Measurements from ENCODE around the gene SPON1. TPM values are rescaled to one million over a fixed set of nuclear protein-coding genes. Genes with fewer than 3 reads are reported as not detected.

The SPON1 gene
- total and polyA plus RNA-seq, 2 experiments from 2014 or later: 2.4 to 5.4 TPM

DNA sequence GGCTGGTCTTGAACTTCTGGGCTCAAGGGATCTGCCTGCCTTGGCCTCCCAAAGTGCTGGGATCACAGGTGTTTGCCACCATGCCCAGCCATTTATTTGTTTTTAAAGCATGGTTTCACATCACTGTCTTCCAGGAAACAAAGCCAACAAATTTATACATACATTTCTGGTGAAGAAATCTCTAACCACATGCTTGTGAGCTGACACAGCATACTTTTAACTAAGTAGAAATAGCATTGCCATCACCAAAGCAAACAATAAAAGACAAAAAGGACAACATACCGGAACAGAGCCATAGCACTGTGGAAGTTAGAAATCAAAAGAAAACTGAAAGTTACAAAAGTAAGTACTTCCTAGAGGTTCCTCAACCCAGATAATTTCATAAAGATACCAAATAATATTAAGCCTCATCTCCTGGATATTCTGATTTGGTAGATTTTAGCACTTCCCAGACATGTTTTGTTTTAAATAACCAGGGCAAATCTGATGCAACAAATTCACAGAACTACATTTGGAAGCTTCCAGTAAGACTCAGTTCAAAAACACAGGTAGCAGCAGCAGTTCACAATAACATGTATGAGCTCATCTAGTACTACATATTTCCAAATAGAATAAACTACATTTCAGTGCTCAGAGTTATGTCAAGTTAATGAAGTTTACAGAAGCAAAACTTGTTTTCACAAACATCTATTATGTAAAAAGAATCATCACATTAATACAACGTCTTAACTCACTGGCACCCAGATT, 325.8 kb downstream of the SPON1 start:
- Histone ChIP-seq H3K9me2 (ENCODE audit: insufficient read depth) (no peaks in the 10 kb centered on the region), H4K20me1 (ENCODE audit: insufficient read depth) (no peaks in the 10 kb centered on the region), H3K4me1 (ENCODE audit: insufficient read depth) (peaks cover 21% of the 10 kb centered on the region), H3K36me3 (ENCODE audit: low read depth) (peaks cover 84% of the 10 kb centered on the region), H3K27ac (peak overlapping the region; percentile 90), H3F3A (ENCODE audit: insufficient read depth) (peaks cover 89% of the 10 kb centered on the region), H3K27me3 (replicated peaks; ENCODE audit: insufficient read depth) (no peaks in the 10 kb centered on the region), H3K79me2 (ENCODE audit: insufficient read depth) (peaks cover 93% of the 10 kb centered on the region), H3K4me3 (peak overlapping the region; percentile 45), H3K9me3 (ENCODE audit: low read depth) (no peaks in the 10 kb centered on the region), H3K9ac (peak overlapping the region; percentile 72), H2AFZ (no peak overlapping the region), H3K4me2 (ENCODE audit: unreplicated experiment) (peak overlapping the region; percentile 63)
- TF ChIP-seq EZH2phosphoT487 (IDR thresholded peaks at IDR 0.05; ENCODE audit: insufficient read depth, low read depth): no peak
- TF ChIP-seq EZH2 (IDR thresholded peaks at IDR 0.05; ENCODE audit: insufficient read depth, poor library complexity, severe bottlenecking): no peak
- DNase-seq: peak; percentile 88
- 61 to 65% methylated on average over 2 of the region's 2 CpGs for WGBS, 2 experiments (ENCODE audit: low coverage in 1 of 2, low lambda C conversion rate in 2 of 2, missing lambda C conversion rate in 2 of 2)
- in situ Hi-C loops (cut with MboI): no loop called here

DNA sequence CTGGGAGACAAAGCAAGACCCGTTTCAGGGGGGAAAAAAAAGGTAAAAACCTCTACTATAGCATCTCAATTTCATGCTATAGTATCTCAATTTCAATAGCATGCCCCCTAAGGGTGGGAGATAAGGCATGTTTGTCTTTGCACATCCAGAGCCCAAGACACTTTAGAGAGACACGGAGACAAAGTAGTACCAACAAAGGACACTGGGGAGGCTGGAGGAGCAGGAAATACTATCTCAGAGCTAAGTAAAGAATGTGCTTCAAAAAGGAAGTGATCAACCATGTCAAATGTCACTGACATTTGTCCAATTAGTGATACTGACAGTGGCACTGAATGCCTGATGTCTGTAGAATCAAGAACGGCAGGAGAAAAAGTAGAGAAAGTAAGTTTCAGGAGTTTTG, 327.9 kb downstream of the SPON1 start:
- H3K4me2 ChIP-seq (ENCODE audit: unreplicated experiment): no peak overlapping the region
- H3K27ac ChIP-seq: no peak overlapping the region
- H4K20me1 ChIP-seq (ENCODE audit: insufficient read depth): no peaks in the 10 kb centered on the region
- H3K79me2 ChIP-seq (ENCODE audit: insufficient read depth): peaks cover 93% of the 10 kb centered on the region
- H3K9ac ChIP-seq: no peak overlapping the region
- H3K9me2 ChIP-seq (ENCODE audit: insufficient read depth): no peaks in the 10 kb centered on the region
- H3K4me3 ChIP-seq: no peak overlapping the region
- TF ChIP-seq EZH2phosphoT487 (IDR thresholded peaks at IDR 0.05; ENCODE audit: insufficient read depth, low read depth) (no peak), EZH2 (IDR thresholded peaks at IDR 0.05; ENCODE audit: insufficient read depth, poor library complexity, severe bottlenecking) (no peak)
- peaks cover 21% of the 10 kb centered on the region for H3K4me1 ChIP-seq (ENCODE audit: insufficient read depth)
- H3K36me3 ChIP-seq (ENCODE audit: low read depth): peaks cover 83% of the 10 kb centered on the region
- in situ Hi-C loops (cut with MboI): no loop called here
- DNase-seq: no peak
- no peaks in the 10 kb centered on the region for H3K27me3 ChIP-seq (replicated peaks; ENCODE audit: insufficient read depth)
- no peaks in the 10 kb centered on the region for H3K9me3 ChIP-seq (ENCODE audit: low read depth)
- peaks cover 83% of the 10 kb centered on the region for H3F3A ChIP-seq (ENCODE audit: insufficient read depth)
- WGBS, 2 experiments (ENCODE audit: low coverage in 1 of 2, low lambda C conversion rate in 2 of 2, missing lambda C conversion rate in 2 of 2): 97% methylated on average over 3 of the region's 3 CpGs
- H2AFZ ChIP-seq: no peak overlapping the region

DNA sequence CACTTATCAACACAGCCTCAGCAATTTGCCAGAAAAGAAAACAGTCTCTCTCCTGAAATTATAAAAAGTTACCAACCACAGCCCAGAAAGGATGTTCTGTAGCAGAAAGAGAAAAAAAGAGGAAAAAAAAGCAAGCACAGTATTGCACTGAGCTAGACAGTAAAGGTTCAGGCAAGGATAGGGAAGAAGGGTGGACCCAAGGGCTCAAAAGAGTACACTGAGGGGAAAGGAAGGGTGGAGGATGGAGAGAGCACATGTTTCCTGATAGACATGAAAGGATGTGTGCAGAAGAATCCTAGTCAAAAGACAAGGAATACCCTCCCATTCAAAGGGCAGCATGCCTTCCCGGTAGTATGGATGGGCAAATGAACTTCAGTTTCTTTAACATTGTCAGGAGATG, 337.4 kb downstream of the SPON1 start:
- Histone ChIP-seq H3K27ac (peak overlapping the region; percentile 45), H4K20me1 (ENCODE audit: insufficient read depth) (peaks cover 54% of the 10 kb centered on the region)
- in situ Hi-C loops (cut with MboI): loop anchor here (5.0 kb wide), 1 partner anchor 142 kb away; no protein-coding TSS in a partner anchor

DNA sequence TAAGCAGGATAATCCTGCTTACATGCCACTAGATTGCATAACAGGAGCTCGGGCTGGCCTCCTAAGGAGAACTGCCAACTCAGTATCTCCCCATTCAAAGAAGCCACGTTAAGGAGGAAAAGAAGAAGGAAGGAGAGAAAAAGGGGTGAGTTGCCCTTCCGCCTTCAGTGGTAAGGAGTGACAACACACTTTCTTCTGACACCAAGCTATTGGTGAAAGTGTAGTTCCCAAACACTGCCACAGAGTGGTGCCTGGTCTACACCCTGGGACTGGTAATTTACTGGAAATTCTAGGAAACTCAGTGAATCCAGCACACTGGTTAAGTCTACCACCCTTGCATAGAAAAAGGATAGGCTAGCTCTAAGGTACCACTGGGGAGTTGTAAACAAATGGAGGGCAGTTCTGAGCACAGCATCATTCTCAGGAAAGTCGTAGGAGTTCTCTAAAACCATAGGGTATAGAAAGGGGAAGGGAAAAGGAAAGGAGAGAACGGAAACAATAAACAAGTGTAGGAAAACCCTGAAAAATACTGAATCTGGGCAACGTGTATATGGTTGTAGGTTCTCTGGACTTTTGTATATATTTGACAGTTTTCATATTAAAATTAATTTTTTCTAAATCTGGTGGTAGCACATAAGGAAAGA, 338.3 kb downstream of the SPON1 start:
- no peaks in the 10 kb centered on the region for H3K36me3 ChIP-seq (ENCODE audit: low read depth)
- peak overlapping the region; percentile 49 for H3K4me2 ChIP-seq (ENCODE audit: unreplicated experiment)
- H3K79me2 ChIP-seq (ENCODE audit: insufficient read depth): peaks cover 100% of the 10 kb centered on the region
- peaks cover 54% of the 10 kb centered on the region for H4K20me1 ChIP-seq (ENCODE audit: insufficient read depth)
- peaks cover 58% of the 10 kb centered on the region for H3F3A ChIP-seq (ENCODE audit: insufficient read depth)
- peak overlapping the region; percentile 45 for H3K27ac ChIP-seq
- H3K9me2 ChIP-seq (ENCODE audit: insufficient read depth): no peaks in the 10 kb centered on the region
- WGBS, 2 experiments (ENCODE audit: low coverage in 1 of 2, low lambda C conversion rate in 2 of 2, missing lambda C conversion rate in 2 of 2): 27 to 33% methylated on average over 6 of the region's 6 CpGs
- no peaks in the 10 kb centered on the region for H3K9me3 ChIP-seq (ENCODE audit: low read depth)
- peak; percentile 84 for DNase-seq
- no peak overlapping the region for H2AFZ ChIP-seq
- no peak for TF ChIP-seq EZH2phosphoT487 (IDR thresholded peaks at IDR 0.05; ENCODE audit: insufficient read depth, low read depth)
- TF ChIP-seq EZH2 (IDR thresholded peaks at IDR 0.05; ENCODE audit: insufficient read depth, poor library complexity, severe bottlenecking): no peak
- in situ Hi-C loops (cut with MboI): no loop called here
- no peaks in the 10 kb centered on the region for H3K27me3 ChIP-seq (replicated peaks; ENCODE audit: insufficient read depth)
- no peak overlapping the region for H3K4me3 ChIP-seq
- H3K9ac ChIP-seq: peak overlapping the region; percentile 46; the same call in 1 of the 2 replicates
- H3K4me1 ChIP-seq (ENCODE audit: insufficient read depth): peaks cover 56% of the 10 kb centered on the region

More for the DNA sequence above, 337.4 kb downstream of the SPON1 start:
- 39 to 50% methylated on average over 1 of the region's 1 CpG for WGBS, 2 experiments (ENCODE audit: low coverage in 1 of 2, low lambda C conversion rate in 2 of 2, missing lambda C conversion rate in 2 of 2)
- Histone ChIP-seq H3K4me2 (ENCODE audit: unreplicated experiment) (no peak overlapping the region), H3K9ac (peak overlapping the region; percentile 46; the same call in 1 of the 2 replicates), H3K4me3 (no peak overlapping the region), H3K4me1 (ENCODE audit: insufficient read depth) (peaks cover 56% of the 10 kb centered on the region), H3K9me3 (ENCODE audit: low read depth) (no peaks in the 10 kb centered on the region), H2AFZ (no peak overlapping the region), H3F3A (ENCODE audit: insufficient read depth) (peaks cover 59% of the 10 kb centered on the region), H3K27me3 (replicated peaks; ENCODE audit: insufficient read depth) (no peaks in the 10 kb centered on the region), H3K9me2 (ENCODE audit: insufficient read depth) (no peaks in the 10 kb centered on the region), H3K36me3 (ENCODE audit: low read depth) (peaks cover 6% of the 10 kb centered on the region; the same call in 1 of the 2 replicates), H3K79me2 (ENCODE audit: insufficient read depth) (peaks cover 100% of the 10 kb centered on the region)
- DNase-seq: no peak
- TF ChIP-seq EZH2 (IDR thresholded peaks at IDR 0.05; ENCODE audit: insufficient read depth, poor library complexity, severe bottlenecking): no peak
- no peak for TF ChIP-seq EZH2phosphoT487 (IDR thresholded peaks at IDR 0.05; ENCODE audit: insufficient read depth, low read depth)

Measured in GM23248 (cell line).